T-cell (primary cell): ENCODE data around the gene ADGRL3. TPM values are rescaled to one million over a fixed set of nuclear protein-coding genes. Genes with fewer than 3 reads are reported as not detected.

Experiments used
- ATAC-seq, 4 experiments: fragments of 200-7000 bp in 3 of 4; fragments of 150-1000 bp in 1 of 4; cut with Tn5 transposase; replicated peaks in 1 of 4; 1 replicate in 3 of 4; 2 replicates in 1 of 4; pipeline ENCODE4 v1.10.0; 2021; ENCODE audit warnings: moderate library complexity in 3 of 4, mild to moderate bottlenecking in 2 of 4, moderate number of reproducible peaks in 1 of 4
- CTCF ChIA-PET, 2 donors: fragments of 300-600 bp; sonication (Branson Sonifier 250); formaldehyde crosslinking; loops; one replicate each; lab custom pipeline; 2022; ENCODE audit warnings: antibody characterized with exemption in 2 of 2; lab: Charles Lee
- POLR2A ChIA-PET, 2 donors: fragments of 300-600 bp; sonication (Branson Sonifier 250); formaldehyde crosslinking; loops; one replicate each; lab custom pipeline; 2022; ENCODE audit warnings: antibody characterized with exemption in 2 of 2; lab: Charles Lee
- DNase-seq, 35 experiments: peaks; one replicate each; pipeline versions ENCODE4 v3.0.0 to v3.0.0-alpha.2; 2013 to 2023
- H3K27ac ChIP-seq: one replicate; pipeline ENCODE4 v1.5.1; 2013; ENCODE audit warnings: low read length
- H3K27me3 ChIP-seq, 2 experiments: replicated peaks in 1 of 2; 1 replicate in 1 of 2; 2 replicates in 1 of 2; pipeline versions ENCODE4 v1.6.1 to v1.7.0; 2013; ENCODE audit warnings: low read length in 1 of 2, mixed read lengths in 1 of 2; ENCODE audit not compliant: control insufficient read depth in 2 of 2, insufficient read depth in 2 of 2; ENCODE audit errors: extremely low read depth in 1 of 2
- H3K36me3 ChIP-seq, 2 donors: 1 replicate in 1 of 2; 2 replicates in 1 of 2; pipeline versions ENCODE4 v1.6.1 to v1.7.0; 2013; ENCODE audit warnings: low read length in 1 of 2; ENCODE audit not compliant: control insufficient read depth in 2 of 2, insufficient read depth in 1 of 2; ENCODE audit errors: extremely low read depth in 1 of 2
- H3K4me1 ChIP-seq, 2 experiments: 1 replicate in 1 of 2; 2 replicates in 1 of 2; pipeline versions ENCODE4 v1.6.1 to v1.7.0; 2013; ENCODE audit warnings: low read length in 2 of 2, mixed read lengths in 1 of 2; ENCODE audit not compliant: insufficient read depth in 2 of 2, control insufficient read depth in 1 of 2; ENCODE audit errors: extremely low read depth in 1 of 2
- H3K4me3 ChIP-seq, 2 donors: 1 replicate in 1 of 2; 2 replicates in 1 of 2; pipeline versions ENCODE4 v1.5.1 to v1.7.0; 2013; ENCODE audit warnings: mild to moderate bottlenecking in 2 of 2, low read length in 1 of 2, moderate library complexity in 1 of 2; ENCODE audit not compliant: control insufficient read depth in 1 of 2; ENCODE audit errors: extremely low read depth in 1 of 2
- H3K9me3 ChIP-seq: 2 replicates; pipeline ENCODE4 v1.7.0; 2013
- H3K27ac Mint-ChIP-seq, 2 donors: one replicate each; pipeline ENCODE4 v1.8.0; 2020 to 2021; ENCODE audit warnings: mild to moderate bottlenecking in 2 of 2, mixed read lengths in 2 of 2
- H3K27me3 Mint-ChIP-seq, 2 donors: one replicate each; pipeline ENCODE4 v1.8.0; 2021 to 2022; ENCODE audit warnings: mixed read lengths in 2 of 2
- H3K36me3 Mint-ChIP-seq: one replicate; pipeline ENCODE4 v1.8.0; 2021; ENCODE audit warnings: mixed read lengths
- H3K4me1 Mint-ChIP-seq, 3 donors: one replicate each; pipeline ENCODE4 v1.8.0; 2020 to 2022; ENCODE audit warnings: mixed read lengths in 3 of 3, mild to moderate bottlenecking in 1 of 3
- H3K4me3 Mint-ChIP-seq, 3 donors: one replicate each; pipeline ENCODE4 v1.8.0; 2020 to 2022; ENCODE audit warnings: mild to moderate bottlenecking in 3 of 3, mixed read lengths in 3 of 3, moderate library complexity in 3 of 3
- H3K9me3 Mint-ChIP-seq, 3 donors: one replicate each; pipeline ENCODE4 v1.8.0; 2020 to 2022; ENCODE audit warnings: mixed read lengths in 3 of 3
- WGBS: methylation state at CpG from one replicate; pipeline ENCODE4 v1.1.5; 2013; ENCODE audit warnings: missing lambda C conversion rate; ENCODE audit not compliant: insufficient coverage; 5-methylcytosine and 5-hydroxymethylcytosine counted together
- total RNA-seq, 35 experiments: library from RNA in 6 of 35; stranded (reverse) in 6 of 35; fragments of 120-200 nt in 1 of 35; gene quantifications; one replicate each; pipeline versions ENCODE4 v1.2.1 to v1.2.4 and lab custom pipeline; 2013 to 2026

ADGRL3 gene
- total RNA-seq, 5 donors from 2014 or later (not counting 1 experiment from before 2014, with no cell fraction given): 0.09 TPM; not detected in 4

DNA sequence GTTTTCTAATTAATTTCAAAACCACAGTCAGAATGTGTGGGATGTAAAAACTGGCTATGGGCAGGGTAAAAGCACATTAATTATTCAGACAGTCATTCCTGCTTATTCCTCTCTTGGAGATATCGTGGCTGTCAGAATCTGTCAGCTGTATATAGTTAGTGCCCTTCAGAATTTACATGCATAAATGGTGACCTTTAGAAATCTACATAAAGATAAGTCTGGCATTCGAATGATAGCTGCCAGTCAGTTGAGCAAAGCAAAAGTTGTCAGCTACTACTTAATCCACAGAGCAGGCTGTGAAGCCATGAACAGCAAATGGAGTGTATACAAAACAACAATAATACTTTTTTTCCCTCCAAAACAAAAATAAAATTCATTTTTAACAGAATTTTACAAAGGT, 189.5 kb downstream of the ADGRL3 start:
- Mint-ChIP-seq H3K36me3 (no peaks in the 10 kb centered on the region), H3K27me3 (no peaks in the 10 kb centered on the region), H3K4me3 (no peak overlapping the region), H3K9me3 (peaks cover 8 to 27% (median 15%) of the 10 kb centered on the region in 3 donors), H3K27ac (no peak overlapping the region), H3K4me1 (no peaks in the 10 kb centered on the region)
- Histone ChIP-seq H3K27me3 (no peaks in the 10 kb centered on the region), H3K27ac (no peak overlapping the region), H3K4me1 (no peaks in the 10 kb centered on the region), H3K4me3 (no peak overlapping the region), H3K36me3 (no peaks in the 10 kb centered on the region), H3K9me3 (no peaks in the 10 kb centered on the region)
- POLR2A ChIA-PET: no interaction called here
- ATAC-seq (no peak), DNase-seq (no peak)
- CTCF ChIA-PET: no interaction called here
- 33% methylated on average over 1 of the region's 2 CpGs for WGBS

- DNase-seq: no peak
- ChIA-PET POLR2A (no interaction called here), CTCF (no interaction called here)
- no peak overlapping the region for H3K27ac ChIP-seq
- whole genome bisulfite sequencing: no CpG with 5 or more reads among the region's 3 CpGs
- H3K27me3 ChIP-seq: no peaks in the 10 kb centered on the region
- no peak overlapping the region for H3K27ac Mint-ChIP-seq
- H3K36me3 Mint-ChIP-seq: no peaks in the 10 kb centered on the region
- H3K27me3 Mint-ChIP-seq: no peaks in the 10 kb centered on the region
- H3K4me3 Mint-ChIP-seq: no peak overlapping the region
- H3K36me3 ChIP-seq: no peaks in the 10 kb centered on the region
- no peaks in the 10 kb centered on the region for H3K4me1 ChIP-seq
- no peaks in the 10 kb centered on the region for H3K4me1 Mint-ChIP-seq
- no peak for ATAC-seq
- H3K9me3 ChIP-seq: no peaks in the 10 kb centered on the region
- peaks cover 10 to 23% (median 12%) of the 10 kb centered on the region in 3 donors for H3K9me3 Mint-ChIP-seq
- no peak overlapping the region for H3K4me3 ChIP-seq
Observed at GRCh38 chr4:61395754-61396153, 195.6 kb downstream of the ADGRL3 start.

DNA sequence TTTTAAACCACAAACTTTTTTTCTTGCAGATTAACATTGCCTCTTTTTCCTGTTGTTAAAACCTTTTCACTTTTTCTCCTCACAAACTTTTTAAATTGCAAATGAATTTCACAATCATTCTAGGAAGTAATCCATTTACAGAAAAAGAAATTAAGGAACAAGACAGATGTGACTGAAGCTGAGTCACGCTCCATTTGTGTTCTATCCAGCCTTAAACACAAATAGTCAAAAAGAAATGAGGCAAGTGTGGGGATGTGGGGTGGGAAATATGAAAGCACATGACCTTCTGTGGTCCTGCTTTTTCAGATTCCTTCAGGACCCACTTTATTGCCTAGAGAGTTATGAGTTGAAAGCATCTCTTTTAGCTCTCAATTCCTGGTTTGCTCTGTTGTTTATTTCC, 197.0 kb downstream of the ADGRL3 start:
- DNase-seq (no peak), ATAC-seq (no peak)
- Mint-ChIP-seq H3K4me3 (no peak overlapping the region), H3K4me1 (no peaks in the 10 kb centered on the region), H3K9me3 (peaks cover 8 to 19% (median 12%) of the 10 kb centered on the region in 3 donors), H3K27me3 (no peaks in the 10 kb centered on the region), H3K27ac (no peak overlapping the region), H3K36me3 (no peaks in the 10 kb centered on the region)
- CTCF ChIA-PET: no interaction called here
- no peaks in the 10 kb centered on the region for H3K27me3 ChIP-seq
- H3K4me1 ChIP-seq: no peaks in the 10 kb centered on the region
- POLR2A ChIA-PET: no interaction called here
- no CpG with 5 or more reads among the region's 1 CpG for WGBS
- H3K36me3 ChIP-seq: no peaks in the 10 kb centered on the region
- H3K9me3 ChIP-seq: no peaks in the 10 kb centered on the region
- no peak overlapping the region for H3K27ac ChIP-seq
- H3K4me3 ChIP-seq: no peak overlapping the region

DNA sequence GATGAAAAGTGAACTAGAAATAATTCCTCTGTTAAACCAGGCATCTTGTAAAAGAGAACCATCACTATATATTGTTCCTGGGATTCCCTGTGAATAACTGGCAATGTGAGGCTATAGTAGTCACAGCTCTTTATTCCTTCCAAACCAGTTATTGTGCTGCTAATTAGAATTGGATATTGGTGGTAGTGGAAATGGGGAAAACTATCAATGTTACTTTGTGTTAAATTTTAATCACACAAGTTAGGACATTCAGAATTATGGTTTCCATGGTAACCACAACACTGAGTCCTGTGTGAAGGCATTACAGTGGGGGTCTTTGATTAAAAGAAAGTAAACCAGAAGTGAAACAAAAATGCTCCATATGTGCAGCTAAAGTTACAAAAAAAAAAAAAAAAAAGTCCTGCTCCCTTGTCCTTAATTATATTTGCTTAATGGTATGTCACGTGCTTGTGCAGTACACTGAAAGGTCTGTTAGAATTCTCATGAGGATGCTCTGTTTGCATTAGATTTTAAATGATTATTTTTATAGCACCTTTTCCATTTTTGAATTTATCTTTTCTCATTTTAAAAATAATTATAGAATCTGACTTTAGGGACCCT, 200.4 kb downstream of the ADGRL3 start:
- ChIA-PET POLR2A (no interaction called here), CTCF (no interaction called here)
- Histone ChIP-seq H3K4me1 (no peaks in the 10 kb centered on the region), H3K4me3 (no peak overlapping the region), H3K27ac (no peak overlapping the region), H3K36me3 (no peaks in the 10 kb centered on the region), H3K27me3 (no peaks in the 10 kb centered on the region), H3K9me3 (no peaks in the 10 kb centered on the region)
- ATAC-seq: no peak
- Mint-ChIP-seq H3K27me3 (no peaks in the 10 kb centered on the region), H3K4me3 (no peak overlapping the region), H3K27ac (no peak overlapping the region), H3K36me3 (no peaks in the 10 kb centered on the region), H3K9me3 (peaks cover 8 to 15% (median 13%) of the 10 kb centered on the region in 3 donors), H3K4me1 (no peaks in the 10 kb centered on the region)
- DNase-seq: no peak
- WGBS: no CpG with 5 or more reads among the region's 1 CpG

GRCh38 chr4:61401771-61402170, 201.6 kb downstream of the ADGRL3 start:
- no peak overlapping the region for H3K27ac Mint-ChIP-seq
- no peak for ATAC-seq
- H3K9me3 ChIP-seq: no peaks in the 10 kb centered on the region
- H3K4me1 ChIP-seq: no peaks in the 10 kb centered on the region
- H3K36me3 ChIP-seq: no peaks in the 10 kb centered on the region
- no peak overlapping the region for H3K27ac ChIP-seq
- no peak overlapping the region for H3K4me3 ChIP-seq
- no peaks in the 10 kb centered on the region for H3K27me3 Mint-ChIP-seq
- no peak overlapping the region for H3K4me3 Mint-ChIP-seq
- H3K4me1 Mint-ChIP-seq: no peaks in the 10 kb centered on the region
- POLR2A ChIA-PET: no interaction called here
- H3K27me3 ChIP-seq: no peaks in the 10 kb centered on the region
- DNase-seq: no peak
- no peaks in the 10 kb centered on the region for H3K36me3 Mint-ChIP-seq
- CTCF ChIA-PET: no interaction called here
- H3K9me3 Mint-ChIP-seq: peaks cover 8 to 15% (median 12%) of the 10 kb centered on the region in 3 donors

GRCh38 chr4:61405307-61405706, 205.2 kb downstream of the ADGRL3 start:
- Mint-ChIP-seq H3K27me3 (no peaks in the 10 kb centered on the region), H3K4me1 (no peaks in the 10 kb centered on the region), H3K9me3 (peaks cover 0 to 5% (median 3%) of the 10 kb centered on the region in 3 donors), H3K36me3 (no peaks in the 10 kb centered on the region), H3K4me3 (no peak overlapping the region), H3K27ac (no peak overlapping the region)
- Histone ChIP-seq H3K4me3 (no peak overlapping the region), H3K9me3 (no peaks in the 10 kb centered on the region), H3K36me3 (no peaks in the 10 kb centered on the region), H3K27me3 (no peaks in the 10 kb centered on the region), H3K4me1 (no peaks in the 10 kb centered on the region), H3K27ac (no peak overlapping the region)
- no CpG with 5 or more reads among the region's 1 CpG for WGBS
- POLR2A ChIA-PET: no interaction called here
- no peak for DNase-seq
- CTCF ChIA-PET: interaction anchor here in 1 of 2 donors (0.9 kb wide), 1 partner anchor 275 kb away, joined by 3 read pairs; no protein-coding TSS in a partner anchor
- ATAC-seq: no peak
